Measurements from ENCODE around the gene MRPS18C. TPM values are rescaled to one million over a fixed set of nuclear protein-coding genes. Genes with fewer than 3 reads are reported as not detected.

MRPS18C gene
- total RNA-seq = 10 to 100 TPM; 15.9 to 34.9 (median 18.9) TPM

DNA sequence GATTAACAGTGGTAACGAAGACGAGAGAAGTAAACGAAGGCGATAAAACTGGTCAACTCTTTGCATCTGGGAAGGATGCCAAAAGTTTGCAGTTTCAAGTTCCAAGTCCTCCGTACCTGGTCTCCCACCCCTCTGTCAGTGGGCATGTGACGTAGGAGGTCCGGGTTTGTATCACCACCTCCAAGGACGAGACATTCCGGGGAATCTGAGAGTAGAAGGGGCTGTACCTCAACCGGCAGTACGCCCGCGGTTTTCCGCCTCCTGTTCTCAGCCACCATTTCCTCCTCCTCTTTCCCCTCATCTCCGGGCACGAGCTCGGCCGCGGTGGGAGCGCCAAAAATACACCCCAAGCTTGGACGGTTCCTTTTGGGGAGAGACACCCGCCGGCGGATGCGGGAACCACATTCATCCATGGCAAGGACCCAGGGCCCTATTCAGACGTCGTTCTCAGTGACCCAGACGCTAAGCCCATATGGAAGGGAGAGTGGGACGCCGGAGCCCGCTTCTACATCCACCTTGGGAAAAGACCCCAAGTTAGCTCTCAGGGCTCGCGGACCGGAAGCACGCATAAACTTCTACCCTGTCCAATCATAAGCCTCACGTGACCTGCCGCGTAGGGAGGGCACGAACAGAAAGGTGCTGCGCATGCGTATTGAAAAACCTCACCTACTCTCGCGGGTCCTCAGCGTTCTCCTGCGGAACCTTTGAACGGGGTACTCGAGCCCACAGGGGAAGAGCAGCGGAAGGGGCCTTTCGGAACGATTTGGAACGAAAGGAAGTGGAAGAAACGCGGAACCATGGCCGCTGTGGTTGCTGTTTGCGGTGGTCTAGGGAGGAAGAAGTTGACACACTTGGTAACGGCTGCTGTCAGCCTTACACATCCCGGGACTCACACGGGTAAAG is at the start of gene MRPS18C, which contains the start of gene HELQ:
TSS of gene MRPS18C (plus strand) at position 778 of the 903 bp plus-strand sequence. CDS start at position 798, 20 bp downstream.
TSS of gene HELQ (minus strand) at position 543 of the 903 bp plus-strand sequence. CDS start at position 413, 130 bp downstream.
- TF ChIP-seq CTCF (IDR thresholded peaks at IDR 0.05; ENCODE audit: low read depth) = no peak

DNA sequence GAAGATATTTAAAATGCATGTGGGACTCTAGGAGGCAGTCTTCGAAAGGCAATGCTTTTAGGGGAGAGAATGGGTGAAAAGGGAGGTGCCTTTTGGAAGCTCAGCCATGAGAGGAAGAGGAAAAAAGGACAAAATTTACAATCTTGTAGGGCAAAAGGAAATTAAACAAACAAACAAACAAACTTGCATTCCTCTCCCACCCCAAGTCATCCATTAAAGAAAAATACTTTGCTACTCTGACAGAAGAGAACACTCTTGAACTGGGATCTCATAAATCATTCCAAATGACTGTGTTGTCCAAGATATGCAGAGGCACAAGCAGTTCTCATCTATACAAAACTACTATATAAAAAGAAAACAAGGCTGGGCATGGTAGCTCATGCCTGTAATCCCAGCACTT is 47.0 kb upstream of the MRPS18C start:
- TF ChIP-seq CTCF (IDR thresholded peaks at IDR 0.05; ENCODE audit: low read depth) = no peak

GRCh38 chr4:83413676-83414075 is 42.2 kb upstream of the MRPS18C start:
- no peak for TF ChIP-seq CTCF (IDR thresholded peaks at IDR 0.05; ENCODE audit: low read depth)

- no peak for TF ChIP-seq CTCF (IDR thresholded peaks at IDR 0.05; ENCODE audit: low read depth)
Measured at GRCh38 chr4:83417566-83417965, 38.3 kb upstream of the MRPS18C start.

DNA sequence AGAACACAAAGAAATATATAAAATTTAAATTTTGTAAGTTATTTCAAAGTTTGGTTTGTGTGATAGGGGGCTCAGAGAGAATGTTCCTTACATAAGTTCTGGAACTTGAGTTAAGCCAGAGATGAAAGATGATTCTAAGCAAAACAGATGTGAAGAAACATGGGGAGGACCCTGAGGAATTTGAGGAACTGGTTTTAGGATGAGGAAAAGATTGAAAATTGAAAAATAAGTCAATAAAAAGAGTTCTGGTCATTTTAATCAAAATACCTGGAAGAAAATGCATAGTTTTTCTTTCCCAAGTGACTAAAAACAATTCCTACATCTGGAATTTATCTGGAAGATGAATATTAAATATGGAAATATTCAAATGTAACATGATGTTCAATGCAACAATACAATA is 37.6 kb upstream of the MRPS18C start:
- TF ChIP-seq CTCF (IDR thresholded peaks at IDR 0.05; ENCODE audit: low read depth) = no peak

DNA sequence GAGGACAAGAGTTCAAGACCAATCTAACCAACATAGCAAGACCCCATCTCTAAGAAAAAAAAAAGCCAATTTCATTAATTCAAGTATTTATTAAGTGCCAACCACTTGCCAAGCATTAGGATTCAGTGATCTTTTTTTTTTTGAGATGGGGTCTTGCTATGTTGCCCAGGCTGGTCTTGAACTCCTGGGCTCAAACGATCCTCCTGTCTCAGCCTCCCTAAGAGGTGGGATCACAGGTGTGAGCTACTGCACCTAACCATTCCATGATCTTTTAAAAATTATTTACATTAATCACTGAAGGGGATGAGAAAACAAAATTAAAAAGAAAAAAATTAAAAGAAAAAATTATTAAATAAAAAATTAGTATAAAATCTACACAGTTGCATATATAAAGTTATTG is 24.7 kb upstream of the MRPS18C start:
- TF ChIP-seq CTCF (IDR thresholded peaks at IDR 0.05; ENCODE audit: low read depth) = no peak

- no peak for TF ChIP-seq CTCF (IDR thresholded peaks at IDR 0.05; ENCODE audit: low read depth)
Measured at GRCh38 chr4:83436680-83437079, 19.2 kb upstream of the MRPS18C start.
